Stimulated activated naive CD8-positive, alpha-beta T cell treated with anti-CD3 and anti-CD28 coated beads, Interleukin-15, Interleukin-2, amounts not matched to agents 100 ng/mL and 50 ng/mL, for 24 hours (primary cell): Measurements from ENCODE around the gene SLMAP.

Source experiments
- H3K27ac Mint-ChIP-seq: one replicate; pipeline ENCODE4 v1.8.0; 2021; ENCODE audit warnings: mild to moderate bottlenecking, mixed read lengths
- H3K27me3 Mint-ChIP-seq: one replicate; pipeline ENCODE4 v1.8.0; 2021; ENCODE audit warnings: mixed read lengths
- H3K36me3 Mint-ChIP-seq: one replicate; pipeline ENCODE4 v1.8.0; 2021; ENCODE audit warnings: low read depth, mixed read lengths
- H3K4me1 Mint-ChIP-seq: one replicate; pipeline ENCODE4 v1.8.0; 2021; ENCODE audit warnings: low read depth, mixed read lengths
- H3K4me3 Mint-ChIP-seq: one replicate; pipeline ENCODE4 v1.8.0; 2021; ENCODE audit warnings: mild to moderate bottlenecking, mixed read lengths
- H3K9me3 Mint-ChIP-seq: one replicate; pipeline ENCODE4 v1.8.0; 2021; ENCODE audit warnings: mixed read lengths

Gene SLMAP

GRCh38 chr3:57821765-57822164, 65.7 kb downstream of the SLMAP start:
- Mint-ChIP-seq H3K4me1 (peaks cover 28% of the 10 kb centered on the region), H3K9me3 (no peaks in the 10 kb centered on the region), H3K27me3 (no peaks in the 10 kb centered on the region), H3K4me3 (no peak overlapping the region), H3K36me3 (peaks cover 4% of the 10 kb centered on the region), H3K27ac (no peak overlapping the region)

DNA sequence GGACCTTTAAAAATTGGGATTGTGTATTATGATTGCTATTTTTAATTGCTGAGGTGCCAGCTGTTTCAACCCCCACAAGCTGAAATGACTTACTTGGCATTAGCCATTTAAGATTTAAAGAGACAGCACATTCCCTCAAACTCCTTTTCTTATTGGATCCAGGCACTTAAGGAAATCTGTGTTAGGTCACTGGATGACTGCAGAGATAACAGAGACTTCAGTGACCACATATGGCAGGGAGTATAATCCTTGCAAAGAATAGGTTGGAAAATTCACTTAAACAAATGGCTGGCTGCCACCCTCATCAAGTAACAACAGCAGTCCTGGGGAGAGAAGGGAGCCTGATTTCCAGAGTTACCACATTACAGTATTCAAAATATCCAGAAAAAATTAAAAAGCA, 66.6 kb downstream of the SLMAP start:
- no peaks in the 10 kb centered on the region for H3K9me3 Mint-ChIP-seq
- H3K36me3 Mint-ChIP-seq = peaks cover 4% of the 10 kb centered on the region
- no peak overlapping the region for H3K4me3 Mint-ChIP-seq
- peaks cover 26% of the 10 kb centered on the region for H3K4me1 Mint-ChIP-seq
- H3K27me3 Mint-ChIP-seq = no peaks in the 10 kb centered on the region
- H3K27ac Mint-ChIP-seq = no peak overlapping the region

GRCh38 chr3:57825116-57825515, 69.0 kb downstream of the SLMAP start:
- H3K27me3 Mint-ChIP-seq = no peaks in the 10 kb centered on the region
- peaks cover 18% of the 10 kb centered on the region for H3K4me1 Mint-ChIP-seq

GRCh38 chr3:57826245-57826951, 70.3 kb downstream of the SLMAP start:
- Mint-ChIP-seq H3K27ac (no peak overlapping the region), H3K9me3 (no peaks in the 10 kb centered on the region), H3K4me3 (no peak overlapping the region)

More at GRCh38 chr3:57825116-57825515, 69.0 kb downstream of the SLMAP start:
- Mint-ChIP-seq H3K4me3 (no peak overlapping the region), H3K9me3 (no peaks in the 10 kb centered on the region), H3K36me3 (peaks cover 4% of the 10 kb centered on the region), H3K27ac (no peak overlapping the region)

GRCh38 chr3:57826952-57827723, 71.0 kb downstream of the SLMAP start:
- Mint-ChIP-seq H3K4me3 (no peak overlapping the region), H3K9me3 (no peaks in the 10 kb centered on the region), H3K27me3 (no peaks in the 10 kb centered on the region), H3K27ac (no peak overlapping the region), H3K36me3 (peaks cover 15% of the 10 kb centered on the region), H3K4me1 (peaks cover 15% of the 10 kb centered on the region)

More at GRCh38 chr3:57826245-57826951, 70.3 kb downstream of the SLMAP start:
- peaks cover 18% of the 10 kb centered on the region for H3K4me1 Mint-ChIP-seq
- H3K27me3 Mint-ChIP-seq = no peaks in the 10 kb centered on the region
- peaks cover 7% of the 10 kb centered on the region for H3K36me3 Mint-ChIP-seq

DNA sequence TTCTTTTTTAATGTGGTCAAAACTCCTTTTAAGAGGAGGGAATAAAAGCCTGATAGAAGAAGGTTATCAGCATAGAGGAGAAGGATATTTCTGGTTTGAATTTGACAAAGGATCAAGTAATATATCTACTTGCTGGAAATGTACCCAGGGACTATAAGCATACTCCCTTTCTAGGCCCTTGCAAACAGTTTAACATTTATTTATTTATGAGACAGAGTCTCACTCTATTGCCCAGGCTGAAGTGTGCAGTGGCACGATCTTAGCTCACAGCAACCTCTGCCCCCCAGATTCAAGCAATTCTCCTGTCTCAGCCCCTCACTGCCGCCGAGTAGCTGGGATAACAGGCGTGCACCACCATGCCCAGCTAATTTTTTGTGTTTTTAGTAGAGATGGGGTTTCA, 71.6 kb downstream of the SLMAP start:
- no peak overlapping the region for H3K4me3 Mint-ChIP-seq
- H3K27me3 Mint-ChIP-seq = no peaks in the 10 kb centered on the region
- peaks cover 15% of the 10 kb centered on the region for H3K4me1 Mint-ChIP-seq
- no peaks in the 10 kb centered on the region for H3K9me3 Mint-ChIP-seq
- peaks cover 16% of the 10 kb centered on the region for H3K36me3 Mint-ChIP-seq
- no peak overlapping the region for H3K27ac Mint-ChIP-seq

- H3K27me3 Mint-ChIP-seq = no peaks in the 10 kb centered on the region
- H3K27ac Mint-ChIP-seq = no peak overlapping the region
Measured at GRCh38 chr3:57832486-57832885, 76.4 kb downstream of the SLMAP start.

DNA sequence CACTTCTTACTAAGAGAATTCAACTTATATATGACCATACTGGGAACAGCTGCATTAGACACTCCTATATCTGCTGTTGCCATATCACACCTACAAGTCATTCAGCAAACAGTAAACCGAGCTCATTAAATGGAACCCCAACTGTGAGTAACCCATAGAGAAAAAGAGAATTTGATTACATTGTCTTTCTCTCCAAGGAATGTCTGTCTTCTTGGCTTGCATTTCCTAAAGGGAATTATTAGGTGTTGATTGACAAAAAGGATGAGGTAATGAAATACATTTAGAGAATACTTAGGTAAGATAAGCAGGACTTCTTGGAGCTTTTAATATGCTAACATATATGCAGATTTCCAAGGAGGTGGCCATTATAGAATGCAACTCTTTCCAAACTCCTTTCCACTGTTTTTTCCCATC, 76.8 kb downstream of the SLMAP start:
- H3K27me3 Mint-ChIP-seq = no peaks in the 10 kb centered on the region
- H3K9me3 Mint-ChIP-seq = no peaks in the 10 kb centered on the region
- H3K27ac Mint-ChIP-seq = no peak overlapping the region

More at GRCh38 chr3:57832486-57832885, 76.4 kb downstream of the SLMAP start:
- no peaks in the 10 kb centered on the region for H3K9me3 Mint-ChIP-seq
- peaks cover 23% of the 10 kb centered on the region for H3K36me3 Mint-ChIP-seq
- no peaks in the 10 kb centered on the region for H3K4me1 Mint-ChIP-seq
- no peak overlapping the region for H3K4me3 Mint-ChIP-seq

GRCh38 chr3:57833763-57834162, 77.7 kb downstream of the SLMAP start:
- H3K4me3 Mint-ChIP-seq = no peak overlapping the region
- peaks cover 23% of the 10 kb centered on the region for H3K36me3 Mint-ChIP-seq
- no peaks in the 10 kb centered on the region for H3K9me3 Mint-ChIP-seq
- no peaks in the 10 kb centered on the region for H3K27me3 Mint-ChIP-seq
- no peak overlapping the region for H3K27ac Mint-ChIP-seq
- no peaks in the 10 kb centered on the region for H3K4me1 Mint-ChIP-seq

More for the DNA sequence above, 76.8 kb downstream of the SLMAP start:
- peaks cover 23% of the 10 kb centered on the region for H3K36me3 Mint-ChIP-seq
- no peaks in the 10 kb centered on the region for H3K4me1 Mint-ChIP-seq
- no peak overlapping the region for H3K4me3 Mint-ChIP-seq

DNA sequence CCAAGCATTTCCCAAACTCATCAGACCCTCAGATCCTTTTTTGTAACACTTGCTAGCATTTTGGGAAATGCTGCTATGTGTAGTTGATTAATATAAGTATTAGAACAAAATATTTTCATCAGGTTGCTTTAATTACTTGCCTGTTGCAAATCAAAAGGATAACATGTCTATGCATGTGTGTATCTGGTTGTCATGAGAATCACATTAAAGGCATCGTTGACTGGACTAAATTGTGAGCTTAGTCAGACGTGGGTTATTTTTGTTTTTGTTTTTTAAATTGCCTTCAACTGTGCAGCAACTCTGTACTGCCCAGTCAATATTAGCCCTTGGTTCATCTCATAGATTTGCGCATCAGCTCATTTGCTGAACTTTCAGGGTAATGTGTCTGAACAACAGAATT, 81.6 kb downstream of the SLMAP start:
- Mint-ChIP-seq H3K27ac (no peak overlapping the region), H3K9me3 (no peaks in the 10 kb centered on the region), H3K27me3 (no peaks in the 10 kb centered on the region), H3K36me3 (peaks cover 9% of the 10 kb centered on the region), H3K4me1 (no peaks in the 10 kb centered on the region), H3K4me3 (no peak overlapping the region)

GRCh38 chr3:57838627-57839026, 82.5 kb downstream of the SLMAP start:
- no peaks in the 10 kb centered on the region for H3K9me3 Mint-ChIP-seq
- peaks cover 9% of the 10 kb centered on the region for H3K36me3 Mint-ChIP-seq
- H3K4me1 Mint-ChIP-seq = no peaks in the 10 kb centered on the region
- H3K27ac Mint-ChIP-seq = no peak overlapping the region
- H3K4me3 Mint-ChIP-seq = no peak overlapping the region
- no peaks in the 10 kb centered on the region for H3K27me3 Mint-ChIP-seq

GRCh38 chr3:57840473-57840872, 84.4 kb downstream of the SLMAP start:
- no peak overlapping the region for H3K27ac Mint-ChIP-seq
- no peaks in the 10 kb centered on the region for H3K36me3 Mint-ChIP-seq
- H3K9me3 Mint-ChIP-seq = no peaks in the 10 kb centered on the region
- no peaks in the 10 kb centered on the region for H3K27me3 Mint-ChIP-seq
- H3K4me1 Mint-ChIP-seq = no peaks in the 10 kb centered on the region
- no peak overlapping the region for H3K4me3 Mint-ChIP-seq

- H3K9me3 Mint-ChIP-seq = no peaks in the 10 kb centered on the region
- H3K27ac Mint-ChIP-seq = no peak overlapping the region
- H3K4me1 Mint-ChIP-seq = no peaks in the 10 kb centered on the region
- no peak overlapping the region for H3K4me3 Mint-ChIP-seq
- H3K27me3 Mint-ChIP-seq = no peaks in the 10 kb centered on the region
- peaks cover 7% of the 10 kb centered on the region for H3K36me3 Mint-ChIP-seq
Measured at GRCh38 chr3:57841818-57842217, 85.7 kb downstream of the SLMAP start.

- H3K36me3 Mint-ChIP-seq = peaks cover 12% of the 10 kb centered on the region
- no peak overlapping the region for H3K27ac Mint-ChIP-seq
- no peaks in the 10 kb centered on the region for H3K27me3 Mint-ChIP-seq
- H3K9me3 Mint-ChIP-seq = no peaks in the 10 kb centered on the region
- H3K4me1 Mint-ChIP-seq = no peaks in the 10 kb centered on the region
- no peak overlapping the region for H3K4me3 Mint-ChIP-seq
Measured at GRCh38 chr3:57848177-57848738, 92.1 kb downstream of the SLMAP start.

GRCh38 chr3:57851304-57851703, 95.2 kb downstream of the SLMAP start:
- H3K4me3 Mint-ChIP-seq = no peak overlapping the region
- H3K27ac Mint-ChIP-seq = no peak overlapping the region
- no peaks in the 10 kb centered on the region for H3K4me1 Mint-ChIP-seq
- no peaks in the 10 kb centered on the region for H3K27me3 Mint-ChIP-seq
- no peaks in the 10 kb centered on the region for H3K9me3 Mint-ChIP-seq
- peaks cover 6% of the 10 kb centered on the region for H3K36me3 Mint-ChIP-seq
